Measurements from ENCODE around the gene RABGAP1.

- TF ChIP-seq CTCF (conservative IDR thresholded peaks at IDR 0.05) = no peak; the same call in 1 of the 2 replicates
- no peak for TF ChIP-seq EZH2 (IDR thresholded peaks at IDR 0.05; ENCODE audit: low read depth)
Observed at GRCh38 chr9:123107639-123108285, 166.9 kb downstream of the RABGAP1 start.
